ENCODE measurements around the gene TSPOAP1.

The TSPOAP1 gene

DNA sequence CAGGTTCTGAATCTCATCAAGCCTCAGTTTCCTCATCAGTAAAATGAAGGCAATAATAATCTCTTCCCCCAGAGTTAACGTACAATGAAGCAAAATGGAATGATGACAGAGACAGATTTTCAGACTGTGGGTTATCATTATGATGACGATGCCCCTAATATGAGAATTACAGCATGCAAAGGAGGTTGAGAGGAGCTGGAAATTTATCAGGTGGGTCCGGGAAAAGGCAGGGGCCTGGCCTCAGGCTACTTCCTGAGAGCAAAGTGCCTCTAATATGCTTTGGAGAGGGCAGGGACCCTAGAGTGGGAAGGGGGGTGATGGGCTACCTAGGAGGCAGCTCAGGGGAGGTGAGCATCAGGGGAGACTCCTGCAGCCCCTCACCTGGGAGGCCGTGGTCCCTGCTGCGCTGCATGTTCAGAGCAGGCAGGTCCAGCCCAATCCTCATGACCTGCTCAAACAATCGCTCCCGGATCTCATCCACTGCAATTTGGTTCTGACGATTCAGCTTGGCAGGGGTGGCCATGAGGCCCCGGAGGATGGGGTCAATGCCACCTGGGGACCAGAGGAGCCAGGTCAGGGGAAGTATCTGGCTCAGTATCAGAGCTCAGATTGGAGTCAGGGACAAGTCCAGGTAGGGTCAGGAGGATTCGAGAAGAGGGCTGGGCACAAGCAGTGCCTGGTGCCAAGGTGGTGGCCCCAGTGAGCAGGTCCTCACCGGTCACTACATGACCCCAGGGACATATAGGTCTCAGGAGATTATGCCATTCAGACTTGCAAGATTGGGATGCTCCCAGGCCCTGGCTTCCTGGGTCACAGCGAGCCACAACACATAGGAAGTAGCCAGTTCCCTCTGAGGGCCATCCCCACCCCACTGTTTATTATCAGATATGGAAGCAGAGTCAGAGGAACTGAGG is 56.0 kb downstream of the TSPOAP1 start:
- DNase-seq = no peak

- no peak for DNase-seq
Observed at GRCh38 chr17:58271216-58271931, 57.2 kb downstream of the TSPOAP1 start.

GRCh38 chr17:58270476-58271215 is 57.9 kb downstream of the TSPOAP1 start:
- no peak for DNase-seq

- no peak for DNase-seq
Observed at GRCh38 chr17:58269557-58270291, 58.9 kb downstream of the TSPOAP1 start.

- DNase-seq = no peak
Observed at GRCh38 chr17:58268774-58269556, 59.6 kb downstream of the TSPOAP1 start.

- no peak for DNase-seq
Observed at GRCh38 chr17:58268326-58268725, 60.3 kb downstream of the TSPOAP1 start.

- no peak for DNase-seq
Observed at GRCh38 chr17:58267347-58268324, 61.0 kb downstream of the TSPOAP1 start.

DNA sequence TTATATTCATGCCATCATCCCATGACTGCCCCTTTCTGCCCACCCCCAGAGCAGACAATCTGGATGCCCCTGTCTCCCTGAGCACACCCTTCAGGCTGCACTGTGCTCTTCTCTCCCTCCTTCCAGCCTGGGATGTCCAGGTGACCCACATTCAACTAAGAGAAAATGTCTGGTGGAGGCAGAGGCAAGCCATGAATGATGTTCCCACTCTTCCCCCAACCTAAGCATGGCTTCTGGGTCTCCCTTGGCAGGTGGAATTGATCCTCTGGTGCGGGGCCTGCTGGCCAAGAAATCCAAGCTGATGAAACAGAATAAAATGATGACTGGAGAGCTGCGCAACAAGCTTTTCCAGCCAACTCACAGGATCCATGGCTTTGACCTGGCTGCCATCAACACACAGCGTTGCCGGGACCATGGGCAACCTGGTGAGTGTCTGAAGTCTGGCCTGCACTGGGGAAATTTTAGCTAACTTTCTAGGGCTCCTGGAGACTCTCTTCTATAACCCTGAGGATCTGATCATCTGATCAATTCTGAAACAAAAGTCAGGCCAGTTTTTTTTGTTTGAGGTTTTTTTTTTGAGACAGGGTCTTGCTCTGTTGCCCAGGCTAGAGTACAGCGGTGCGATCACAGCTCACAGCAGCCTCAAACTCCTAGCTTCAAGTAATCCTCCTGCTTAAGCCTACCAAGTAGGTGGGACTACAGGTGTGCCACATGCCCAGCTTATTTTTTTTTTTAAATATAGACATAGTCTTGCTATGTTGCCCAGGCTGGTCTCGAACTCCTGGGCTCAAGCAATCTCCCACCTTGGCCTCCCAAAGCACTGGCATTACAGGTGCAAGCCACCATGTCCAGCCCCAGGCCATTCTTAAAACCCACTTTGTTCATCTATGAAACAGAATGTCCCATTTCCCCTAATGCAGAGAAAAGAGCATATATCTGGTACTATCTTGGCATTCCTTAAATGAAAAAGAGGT is 62.4 kb downstream of the TSPOAP1 start:
- DNase-seq = no peak

GRCh38 chr17:58265271-58265670 is 63.3 kb downstream of the TSPOAP1 start:
- DNase-seq = no peak

- no peak for DNase-seq
Observed at GRCh38 chr17:58264407-58265103, 64.0 kb downstream of the TSPOAP1 start.

DNA sequence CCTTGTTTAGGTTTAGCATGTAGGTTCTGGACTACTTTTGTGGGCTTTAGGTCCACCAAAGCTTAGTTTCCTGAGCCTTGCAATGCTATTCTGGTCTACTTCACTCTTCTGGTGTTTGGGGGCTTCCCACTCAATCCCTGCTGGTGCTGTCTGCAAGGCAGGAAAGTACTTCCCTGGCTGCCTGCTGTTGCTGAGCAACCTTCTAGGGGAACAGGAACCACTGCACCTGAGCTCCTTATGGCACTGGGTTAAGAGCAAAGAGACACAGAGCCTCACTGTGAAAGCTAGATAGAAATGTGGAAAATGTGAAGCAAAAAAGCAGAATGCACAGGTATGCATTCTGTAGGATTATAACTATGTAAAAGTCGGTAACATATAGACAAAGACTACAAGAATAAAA is 64.8 kb downstream of the TSPOAP1 start:
- DNase-seq = no peak

DNA sequence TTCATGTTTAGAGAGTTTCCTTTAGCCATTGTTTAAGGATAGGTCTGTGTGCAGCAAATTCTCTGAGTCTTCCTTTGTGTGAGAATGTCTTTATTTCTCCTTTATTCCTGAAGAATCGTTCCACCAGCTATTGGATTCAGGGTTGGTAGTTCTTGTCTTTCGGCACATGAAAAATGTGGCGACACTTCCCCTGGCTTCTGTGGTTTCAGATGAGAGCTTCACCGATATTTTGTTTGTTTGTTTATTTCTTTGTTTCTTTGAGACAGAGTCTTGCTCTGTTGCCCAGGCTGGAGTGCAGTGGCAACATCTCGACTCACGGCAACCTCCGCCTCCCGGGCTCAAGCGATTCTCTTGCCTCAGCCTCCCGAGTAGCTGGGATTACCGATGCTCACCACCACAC is 66.4 kb downstream of the TSPOAP1 start:
- DNase-seq = no peak

DNA sequence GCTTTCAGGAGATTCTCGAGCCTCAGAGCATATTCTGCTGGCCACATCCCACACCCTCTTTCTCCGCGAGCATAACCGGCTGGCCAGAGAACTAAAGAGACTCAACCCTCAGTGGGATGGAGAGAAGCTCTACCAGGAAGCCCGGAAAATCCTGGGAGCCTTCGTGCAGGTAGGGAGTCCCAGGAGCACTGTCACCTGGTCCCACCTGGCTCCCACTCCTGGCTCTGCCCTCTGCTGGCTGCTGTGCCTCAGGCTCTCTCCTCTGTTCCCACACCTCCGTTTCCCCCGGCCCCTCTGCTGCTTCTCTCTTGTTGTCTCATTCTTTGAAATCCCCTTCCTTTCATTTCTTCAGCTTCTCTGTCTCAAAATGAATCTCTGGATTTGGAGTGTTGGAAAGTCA is 73.8 kb downstream of the TSPOAP1 start:
- no peak for DNase-seq

DNA sequence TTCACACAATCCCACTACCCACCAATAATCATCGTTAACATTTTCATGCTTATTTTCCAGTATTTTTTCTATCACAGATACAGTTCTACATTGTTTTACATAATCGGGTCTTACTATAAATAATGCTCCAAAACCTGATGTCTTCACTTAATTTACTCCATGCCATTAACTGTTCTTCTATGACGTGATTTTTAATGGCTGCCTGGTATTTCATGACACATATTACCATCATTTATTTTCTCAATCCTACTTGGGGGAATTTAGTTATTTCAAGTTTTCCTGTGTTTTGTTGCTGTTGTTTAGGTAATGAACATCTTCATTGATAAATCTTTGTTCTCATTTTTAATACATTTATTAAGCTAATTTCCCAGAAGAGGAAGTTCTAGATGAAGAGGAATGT is 75.5 kb downstream of the TSPOAP1 start:
- DNase-seq = no peak

DNA sequence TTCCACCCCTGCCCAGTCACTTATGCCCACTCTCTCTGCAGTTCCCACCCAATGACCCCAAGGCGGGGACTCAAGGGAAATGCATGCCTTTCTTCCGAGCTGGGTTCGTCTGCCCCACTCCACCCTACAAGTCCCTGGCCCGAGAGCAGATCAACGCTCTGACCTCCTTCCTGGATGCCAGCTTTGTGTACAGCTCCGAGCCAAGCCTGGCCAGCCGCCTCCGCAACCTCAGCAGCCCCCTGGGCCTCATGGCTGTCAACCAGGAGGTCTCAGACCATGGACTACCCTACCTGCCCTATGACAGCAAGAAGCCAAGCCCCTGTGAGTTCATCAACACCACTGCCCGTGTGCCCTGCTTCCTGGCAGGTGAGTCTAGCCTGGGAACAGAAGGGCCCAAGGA is 76.5 kb downstream of the TSPOAP1 start:
- no peak for DNase-seq

All from activated CD4-positive, alpha-beta T cell treated with anti-CD3 and anti-CD28 coated beads for 1 hour (primary cell).